GM10248 (cell line): Measurements from ENCODE around the gene CST1.
"Not testable (repeated sequence)": the region's sequence is repeated elsewhere in the genome, so short reads cannot be mapped to it uniquely, and the experiment has no call there.

Source experiments
- CTCF ChIA-PET: fragments of 300-600 bp; sonication (Branson Sonifier 250); formaldehyde crosslinking; extraction: SDS; loops from one replicate; lab custom pipeline; 2021; ENCODE audit warnings: antibody characterized with exemption; lab: Yijun Ruan, JAX
- POLR2A ChIA-PET: fragments of 350-650 bp; sonication (Branson Sonifier 250); formaldehyde crosslinking; extraction: SDS; loops from one replicate; lab custom pipeline; 2020; ENCODE audit warnings: antibody characterized with exemption; lab: Yijun Ruan, JAX
- DNase-seq: peaks from one replicate; pipeline ENCODE4 v3.0.0; 2012; ENCODE audit errors: extremely low spot score
- CTCF ChIP-seq: IDR thresholded peaks from 2 replicates; pipeline ENCODE4 v1.5.1; 2012; ENCODE audit warnings: mild to moderate bottlenecking, low read depth; ENCODE audit errors: extremely low read depth, missing control alignments, control extremely low read depth

CST1 gene

GRCh38 chr20:23746321-23746720, 4.4 kb downstream of the CST1 start:
- CTCF ChIA-PET: no interaction called here
- POLR2A ChIA-PET: no interaction called here
- DNase-seq: no peak
- TF ChIP-seq CTCF: no peak

- ChIA-PET POLR2A (no interaction called here), CTCF (no interaction called here)
- no peak for TF ChIP-seq CTCF
- no peak for DNase-seq
Measured at GRCh38 chr20:23745247-23745646, 5.5 kb downstream of the CST1 start.

- no peak for TF ChIP-seq CTCF
- DNase-seq: no peak
- ChIA-PET POLR2A (no interaction called here), CTCF (no interaction called here)
Measured at GRCh38 chr20:23744817-23745216, 5.9 kb downstream of the CST1 start.

- DNase-seq, POLR2A ChIA-PET, CTCF ChIA-PET: not testable (repeated sequence)
Measured at GRCh38 chr20:23735391-23735790, 15.3 kb downstream of the CST1 start.

- POLR2A ChIA-PET, CTCF ChIA-PET, DNase-seq: not testable (repeated sequence)
Measured at GRCh38 chr20:23734949-23735348, 15.8 kb downstream of the CST1 start.

GRCh38 chr20:23734440-23734839, 16.3 kb downstream of the CST1 start:
- DNase-seq, CTCF ChIA-PET, POLR2A ChIA-PET: not testable (repeated sequence)

- ChIA-PET CTCF (no interaction called here), POLR2A (no interaction called here)
- no peak for TF ChIP-seq CTCF
Measured at GRCh38 chr20:23727016-23727415, 23.7 kb downstream of the CST1 start.

GRCh38 chr20:23725102-23725501, 25.6 kb downstream of the CST1 start:
- TF ChIP-seq CTCF: no peak
- ChIA-PET CTCF (interaction anchor here (1.4 kb wide), 1 partner anchor 25 kb away, joined by 3 read pairs; no protein-coding TSS in a partner anchor), POLR2A (no interaction called here)
- DNase-seq: no peak

More at GRCh38 chr20:23727016-23727415, 23.7 kb downstream of the CST1 start:
- no peak for DNase-seq
